RWPE2 (cell line): ENCODE data around the gene MAZ.

Experiments
- ATAC-seq: fragments of 200-7000 bp; cut with Tn5 transposase; 3 replicates; pipeline ENCODE4 v1.9.1; 2021; ENCODE audit warnings: low read depth
- DNase-seq: peaks from one replicate; pipeline ENCODE4 v3.0.0-alpha.2; 2020; ENCODE audit warnings: low spot score
- H3K27ac ChIP-seq: fragments of 450-650 bp; 2 replicates; pipeline ENCODE4 v1.5.1; 2017; ENCODE audit warnings: mild to moderate bottlenecking; ENCODE audit not compliant: poor library complexity, severe bottlenecking
- H3K27me3 ChIP-seq: fragments of 250-450 bp; sonication (Bioruptor Pico); 2 replicates; pipeline ENCODE4 v1.5.1; 2021; ENCODE audit warnings: mild to moderate bottlenecking, moderate library complexity; ENCODE audit not compliant: insufficient read depth, poor library complexity, severe bottlenecking
- H3K36me3 ChIP-seq: fragments of 250-450 bp; sonication (Bioruptor Pico); 2 replicates; pipeline ENCODE4 v1.5.1; 2020; ENCODE audit warnings: low read depth, mild to moderate bottlenecking, moderate library complexity
- H3K4me1 ChIP-seq: fragments of 250-450 bp; sonication (Bioruptor Pico); 2 replicates; pipeline ENCODE4 v1.5.1; 2021; ENCODE audit warnings: mild to moderate bottlenecking, moderate library complexity; ENCODE audit not compliant: insufficient read depth, poor library complexity, severe bottlenecking
- H3K4me3 ChIP-seq: fragments of 250-450 bp; sonication (Bioruptor Pico); 2 replicates; pipeline ENCODE4 v1.5.1; 2021; ENCODE audit warnings: mild to moderate bottlenecking, moderate library complexity; ENCODE audit not compliant: severe bottlenecking
- H3K9me3 ChIP-seq: fragments of 250-450 bp; sonication (Bioruptor Pico); 2 replicates; pipeline ENCODE4 v1.5.1; 2021; ENCODE audit warnings: mild to moderate bottlenecking, moderate library complexity; ENCODE audit not compliant: severe bottlenecking
- CTCF ChIP-seq: fragments of 450-650 bp; IDR thresholded peaks from one replicate; pipeline ENCODE4 v1.5.1; 2017; ENCODE audit warnings: mild to moderate bottlenecking, moderate library complexity; ENCODE audit not compliant: poor library complexity, severe bottlenecking

The MAZ gene

GRCh38 chr16:29794231-29794710, 12.1 kb upstream of the MAZ start:
- DNase-seq (no peak), ATAC-seq (no peak)
- Histone ChIP-seq H3K4me1 (peaks cover 3% of the 10 kb centered on the region), H3K36me3 (peaks cover 51% of the 10 kb centered on the region), H3K27ac (no peak overlapping the region), H3K27me3 (no peaks in the 10 kb centered on the region), H3K9me3 (no peaks in the 10 kb centered on the region), H3K4me3 (no peak overlapping the region)
- no peak for TF ChIP-seq CTCF

GRCh38 chr16:29802416-29802935, 3.9 kb upstream of the MAZ start:
- TF ChIP-seq CTCF = no peak
- Histone ChIP-seq H3K36me3 (peaks cover 51% of the 10 kb centered on the region), H3K4me3 (no peak overlapping the region), H3K4me1 (no peaks in the 10 kb centered on the region), H3K9me3 (no peaks in the 10 kb centered on the region), H3K27me3 (no peaks in the 10 kb centered on the region), H3K27ac (no peak overlapping the region)
- DNase-seq (no peak), ATAC-seq (no peak)

- Histone ChIP-seq H3K27me3 (no peaks in the 10 kb centered on the region), H3K9me3 (no peaks in the 10 kb centered on the region), H3K36me3 (peaks cover 51% of the 10 kb centered on the region), H3K4me3 (no peak overlapping the region), H3K4me1 (peaks cover 7% of the 10 kb centered on the region), H3K27ac (peak overlapping the region; percentile 92)
- no peak for TF ChIP-seq CTCF
- DNase-seq = no peak
- ATAC-seq = no peak
Observed at GRCh38 chr16:29804020-29804419, 2.3 kb upstream of the MAZ start.

- no peak for DNase-seq
- Histone ChIP-seq H3K4me3 (peak overlapping the region; percentile 36), H3K4me1 (peaks cover 7% of the 10 kb centered on the region), H3K27ac (peak overlapping the region; percentile 92), H3K9me3 (no peaks in the 10 kb centered on the region), H3K36me3 (peaks cover 49% of the 10 kb centered on the region), H3K27me3 (no peaks in the 10 kb centered on the region)
- ATAC-seq = peak; percentile 1; the same call in 1 of the 3 replicates
- no peak for TF ChIP-seq CTCF
Observed at GRCh38 chr16:29804455-29805231, 1.7 kb upstream of the MAZ start.
